ENCODE data around the gene ALG3. TPM values are rescaled to one million over a fixed set of nuclear protein-coding genes. Genes with fewer than 3 reads are reported as not detected.

Gene ALG3
- 19.2 and 19.5 TPM in 2 replicates for total RNA-seq (2012; rRNA removed)
- polyA plus RNA-seq (2012; rRNA removed), result 52.6 and 55.5 TPM in 2 replicates
- polyA plus RNA-seq (2012; cell fraction: cytosol; rRNA removed), result 53.9 and 68.8 TPM in 2 replicates
- polyA plus RNA-seq (2012; cell fraction: nucleus; rRNA removed; ENCODE audit: low replicate concordance), result 69.0 and 86.1 TPM in 2 replicates
- percentile 56 among the genes with signal in this experiment for Bru-seq, nascent RNA
- percentile 62 among the genes with signal in this experiment for BruChase-seq, experiment 1, labeled RNA remaining after a 6-hour chase
- percentile 55 among the genes with signal in this experiment for BruChase-seq, experiment 2, labeled RNA remaining after a 2-hour chase
- long read RNA-seq, transcript ALG3-201 (9 exons, 1,528 nt), result major isoform, 31 of 55 reads
- long read RNA-seq, partial matches to known transcripts, result 2 of 55 reads
- long read RNA-seq, other reads (novel, unspliced or antisense), result 18 of 55 reads

DNA sequence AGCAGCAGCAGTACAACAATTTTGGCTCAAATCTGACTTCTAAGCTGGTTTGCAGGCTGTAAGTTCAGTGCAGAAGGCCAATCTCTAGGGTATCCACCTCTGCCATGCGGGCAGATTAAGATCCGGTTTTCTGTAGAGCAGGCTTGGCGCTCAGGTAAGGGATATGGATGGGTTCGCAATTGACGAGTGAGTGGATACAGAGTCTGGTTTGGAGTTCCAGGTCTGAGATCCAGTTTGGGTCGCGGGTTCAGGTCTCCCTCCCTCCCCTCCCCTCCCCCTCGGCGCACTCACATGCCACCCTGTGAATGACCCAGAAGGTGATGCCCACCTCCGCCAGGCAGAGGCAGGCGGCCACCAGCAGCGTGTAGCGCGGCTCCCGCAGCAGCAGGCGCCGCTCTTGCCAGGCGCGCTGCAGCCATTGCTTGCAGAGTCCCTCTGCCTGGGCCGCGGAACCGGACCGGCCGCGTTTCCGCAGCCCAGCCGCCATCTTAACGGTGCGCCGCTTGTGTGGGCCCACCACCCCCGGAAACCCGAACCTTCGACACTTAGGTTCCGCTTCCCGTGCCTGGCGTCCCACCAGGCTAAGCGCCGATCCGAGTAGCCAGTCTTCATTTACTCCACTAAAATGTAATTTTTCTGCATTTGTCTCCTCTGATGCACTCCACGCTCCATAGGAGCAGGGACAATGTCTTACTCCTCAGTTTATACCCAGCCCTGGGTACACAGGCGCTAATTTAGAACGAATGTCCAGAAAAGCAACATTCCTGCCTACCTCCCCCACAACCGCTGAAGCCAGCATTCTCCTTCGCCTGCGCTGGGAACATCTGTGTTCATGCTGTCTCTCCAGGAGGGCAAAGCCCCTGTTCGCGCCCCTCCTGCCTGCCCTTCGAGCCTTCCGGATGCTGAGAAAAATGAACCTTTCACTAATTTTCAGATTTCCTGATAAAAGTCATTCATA, at the start of gene ALG3:
Gene ALG3, minus strand, starts transcription at position 509 of the 958 bp plus-strand sequence. Its CDS starts 22 bp downstream, at position 487.
- H4K20me1 ChIP-seq (ENCODE audit: insufficient read depth, low read length), result no peaks in the 10 kb centered on the region; the same call in 1 of the 2 replicates
- H2BK120ac ChIP-seq (ENCODE audit: low read depth, low read length), result peak within 1 kb of the TSS; percentile 75
- intact Hi-C loops (cut with micrococcal nuclease), result loop anchor here (1.0 to 2.0 kb wide), 3 partner anchors 62 to 353 kb away; partner anchors contain the start of genes ABCF3 and EIF2B5
- ATAC-seq (ENCODE audit: low read depth) (peak; percentile 75), DNase-seq (peak; percentile 87)
- H3K36me3 ChIP-seq (ENCODE audit: control insufficient read depth, insufficient read depth, low read length), result peaks cover 18% of the 10 kb centered on the region
- peak within 1 kb of the TSS; percentile 93 for H3K56ac ChIP-seq (ENCODE audit: extremely low read depth, insufficient read depth, low read length)
- H3K18ac ChIP-seq (ENCODE audit: low read depth, low read length), result peak within 1 kb of the TSS; percentile 53
- H3K23ac ChIP-seq (ENCODE audit: low read depth, low read length), result peak within 1 kb of the TSS; percentile 95
- H2AK5ac ChIP-seq (ENCODE audit: low read depth, low read length), result peak within 1 kb of the TSS; percentile 88
- H3K4ac ChIP-seq (ENCODE audit: low read depth, low read length), result peak within 1 kb of the TSS; percentile 91
- H2AFZ ChIP-seq (replicated peaks; ENCODE audit: low read length, poor library complexity), result peak within 1 kb of the TSS; percentile 99
- no peak; the same call in 1 of the 2 replicates for TF ChIP-seq CHD1 (IDR thresholded peaks at IDR 0.05; ENCODE audit: low read depth, low read length)
- TF ChIP-seq MAZ (IDR thresholded peaks at IDR 0.05; ENCODE audit: borderline replicate concordance, low read depth, low read length), result peak; percentile 87
- 0 out of 2 replicates have a peak, but pooled peaks have one; percentile 6 for TF ChIP-seq CEBPB (IDR thresholded peaks at IDR 0.05; ENCODE audit: low read depth, low read length)
- no peak for TF ChIP-seq MAFK (IDR thresholded peaks at IDR 0.05; ENCODE audit: low read depth, low read length)
- no peak for TF ChIP-seq FOS (IDR thresholded peaks at IDR 0.05; ENCODE audit: low read depth, low read length)
- no peak for TF ChIP-seq USF2 (IDR thresholded peaks at IDR 0.05; ENCODE audit: low read depth, low read length)
- TF ChIP-seq MXI1 (IDR thresholded peaks at IDR 0.05; ENCODE audit: borderline replicate concordance, low read depth, low read length), result peak; percentile 80; the same call in 1 of the 2 replicates
- peak; percentile 77 for TF ChIP-seq POLR2A (IDR thresholded peaks at IDR 0.05; ENCODE audit: low read depth, low read length)
- peak; percentile 70; the same call in 1 of the 2 replicates for TF ChIP-seq BHLHE40 (IDR thresholded peaks at IDR 0.05; ENCODE audit: low read depth, low read length)
- H4K91ac ChIP-seq (ENCODE audit: insufficient read depth, low read depth, low read length), result peak within 1 kb of the TSS; percentile 90
- POLR2A ChIA-PET (ENCODE audit: unreplicated experiment), result interaction anchor here (0.7 kb wide), 1 partner anchor 11 kb away, joined by 4 read pairs; no protein-coding TSS in a partner anchor
- H3K4me2 ChIP-seq (ENCODE audit: low read depth, low read length), result peak within 1 kb of the TSS; percentile 99
- dilution Hi-C loops (cut with HindIII; ENCODE audit: low sequenced_read_pairs, unreplicated experiment), result no loop called here
- H2BK5ac ChIP-seq (ENCODE audit: low read depth, low read length, poor library complexity, severe bottlenecking), result peak within 1 kb of the TSS; percentile 85
- H2BK20ac ChIP-seq (ENCODE audit: low read depth, low read length), result no peak within 1 kb of the TSS
- peak within 1 kb of the TSS; percentile 47; the same call in 1 of the 3 replicates for H2BK15ac ChIP-seq (ENCODE audit: low read depth, low read length)
- peak within 1 kb of the TSS; percentile 97 for H3K4me3 ChIP-seq (ENCODE audit: insufficient read depth, low read depth, low read length)
- peaks cover 7 to 24% of the 10 kb centered on the region in 2 experiments for H3K79me1 ChIP-seq (ENCODE audit: low read depth in 1 of 2, low read length in 2 of 2)
- WGBS, 2 experiments (ENCODE audit: extremely low coverage in 2 of 2, insufficient read length in 1 of 2), result 0% methylated on average over 35 of the region's 49 CpGs; no CpG with 5 or more reads in 1 of the 2 experiments
- H3K9me1 ChIP-seq (ENCODE audit: insufficient read depth, low read length), result no peaks in the 10 kb centered on the region
- peak within 1 kb of the TSS; percentile 82 for H3K27ac ChIP-seq (ENCODE audit: insufficient read depth, low read length)
- no TSS peak for BruUV-seq (replicated peaks)
- CTCF ChIA-PET, result interaction anchor here (1.2 kb wide), 1 partner anchor 10 kb away, joined by 5 read pairs; no protein-coding TSS in a partner anchor
- in situ Hi-C loops (cut with MboI; ENCODE audit: low sequenced_read_pairs), result no loop called here
- peak within 1 kb of the TSS; percentile 92 for H4K5ac ChIP-seq (ENCODE audit: low read depth, low read length)
- peak within 1 kb of the TSS; percentile 87 to 95 for H4K8ac ChIP-seq (ENCODE audit: low read depth in 2 of 2, low read length in 2 of 2)
- H3K14ac ChIP-seq (replicated peaks; ENCODE audit: low read depth, low read length), result peak within 1 kb of the TSS; percentile 96
- H3K9me3 ChIP-seq (ENCODE audit: control insufficient read depth, insufficient read depth, low read length), result no peaks in the 10 kb centered on the region
- peak within 1 kb of the TSS; percentile 95 for H3K9ac ChIP-seq (ENCODE audit: low read depth, low read length)
- peak within 1 kb of the TSS; percentile 84 for H2AK9ac ChIP-seq (replicated peaks; ENCODE audit: low read depth, low read length, poor library complexity)
- H3K4me1 ChIP-seq (ENCODE audit: control insufficient read depth, insufficient read depth, low read length), result no peaks in the 10 kb centered on the region; the same call in 1 of the 2 replicates
- H3K27me3 ChIP-seq (ENCODE audit: control insufficient read depth, insufficient read depth, low read length), result no peaks in the 10 kb centered on the region
